ENCODE data around the gene NR1H2. TPM values are rescaled to one million over a fixed set of nuclear protein-coding genes. Genes with fewer than 3 reads are reported as not detected.
A peak's percentile ranks its signal among the peaks of the same experiment; 100 is the strongest.
"Not testable (repeated sequence)": the region's sequence is repeated elsewhere in the genome, so short reads cannot be mapped to it uniquely, and the experiment has no call there.

NR1H2 gene
- total RNA-seq = 10 to 100 TPM; 50.3 to 53.6 TPM

- H3K27me3 Mint-ChIP-seq = no peaks in the 10 kb centered on the region
Measured at GRCh38 chr19:50376166-50377050, at the start of gene NR1H2. Gene NR1H2, plus strand, starts transcription at chr19:50376457. Its CDS starts 1,149 bp downstream, at chr19:50377606.

DNA sequence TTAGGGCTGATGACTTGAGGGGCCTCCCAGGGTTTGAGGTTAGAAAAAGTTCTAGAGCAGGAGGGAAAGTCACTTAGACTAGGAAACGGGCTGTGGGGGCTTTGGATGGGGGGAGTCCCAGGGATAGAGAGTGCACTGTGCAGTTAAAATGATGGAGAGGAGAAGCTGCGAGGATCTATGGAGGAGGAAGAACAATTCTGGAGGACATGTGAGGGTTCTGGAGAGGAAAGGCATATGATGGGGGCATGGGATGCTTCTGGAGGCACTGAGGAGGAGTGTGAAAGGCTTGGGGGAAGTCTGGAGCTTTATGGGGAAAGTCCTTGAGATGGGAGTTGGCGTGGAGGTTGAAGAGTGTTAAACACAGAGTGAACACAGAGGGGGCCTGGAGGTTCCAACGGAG lies 49.2 kb upstream of the NR1H2 start:
- no peak for DNase-seq
- POLR2A ChIA-PET = no interaction called here
- Mint-ChIP-seq H3K27ac (peak overlapping the region; percentile 26), H3K4me1 (peaks cover 45% of the 10 kb centered on the region), H3K36me3 (ENCODE audit: low read depth) (peaks cover 16% of the 10 kb centered on the region), H3K9me3 (ENCODE audit: low read depth) (no peaks in the 10 kb centered on the region), H3K27me3 (peaks cover 29% of the 10 kb centered on the region), H3K4me3 (peak overlapping the region; percentile 63)
- intact Hi-C loops (cut with DNase I, micrococcal nuclease) = loop anchor here (5.0 kb wide), 2 partner anchors 75 to 340 kb away; no protein-coding TSS in a partner anchor
- CTCF ChIA-PET = no interaction called here
- ATAC-seq = no peak

More at GRCh38 chr19:50376166-50377050, at the start of gene NR1H2:
- ChIA-PET POLR2A (interaction anchor here (0.6 to 1.1 kb wide), 5 partner anchors 8 to 135 kb away, joined by 3 to 6 read pairs (median 5); no protein-coding TSS in a partner anchor), CTCF (interaction anchor here (0.5 to 2.8 kb wide), 5 partner anchors 12 to 51 kb away, joined by 3 to 11 read pairs (median 5); partner anchors contain the start of gene NAPSA)
- peaks cover 34% of the 10 kb centered on the region for H3K36me3 Mint-ChIP-seq (ENCODE audit: low read depth)
- peak within 1 kb of the TSS; percentile 89 for H3K4me3 Mint-ChIP-seq
- peak; percentile 97 for DNase-seq
- H3K4me1 Mint-ChIP-seq = peaks cover 21% of the 10 kb centered on the region
- ATAC-seq = peak; percentile 89
- no peaks in the 10 kb centered on the region for H3K9me3 Mint-ChIP-seq (ENCODE audit: low read depth)
- peak within 1 kb of the TSS; percentile 97 for H3K27ac Mint-ChIP-seq
- intact Hi-C loops (cut with DNase I, micrococcal nuclease) = loop anchor here (1.0 to 2.0 kb wide), 14 partner anchors 8 to 734 kb away; partner anchors contain the start of genes JOSD2 (in 2 of the 2), POLD1 (in 2 of the 2), AKT1S1 (in 1 of the 2) and ATF5 (in 1 of the 2)

GRCh38 chr19:50327461-50328223 lies 48.6 kb upstream of the NR1H2 start:
- H3K27ac Mint-ChIP-seq = peak overlapping the region; percentile 26
- H3K36me3 Mint-ChIP-seq (ENCODE audit: low read depth) = peaks cover 15% of the 10 kb centered on the region
- ChIA-PET POLR2A (interaction anchor here (1.5 kb wide), 1 partner anchor 12 kb away, joined by 3 read pairs; no protein-coding TSS in a partner anchor), CTCF (interaction anchor here (0.7 to 1.5 kb wide), 2 partner anchors 30 to 784 kb away, joined by 3 to 6 read pairs; no protein-coding TSS in a partner anchor)
- DNase-seq = peak; percentile 4
- H3K27me3 Mint-ChIP-seq = peaks cover 31% of the 10 kb centered on the region
- H3K4me3 Mint-ChIP-seq = peak overlapping the region; percentile 63
- intact Hi-C loops (cut with DNase I, micrococcal nuclease) = loop anchor here (1.0 to 5.0 kb wide), 3 partner anchors 75 to 340 kb away; no protein-coding TSS in a partner anchor
- no peaks in the 10 kb centered on the region for H3K9me3 Mint-ChIP-seq (ENCODE audit: low read depth)
- peaks cover 51% of the 10 kb centered on the region for H3K4me1 Mint-ChIP-seq
- ATAC-seq = no peak

DNA sequence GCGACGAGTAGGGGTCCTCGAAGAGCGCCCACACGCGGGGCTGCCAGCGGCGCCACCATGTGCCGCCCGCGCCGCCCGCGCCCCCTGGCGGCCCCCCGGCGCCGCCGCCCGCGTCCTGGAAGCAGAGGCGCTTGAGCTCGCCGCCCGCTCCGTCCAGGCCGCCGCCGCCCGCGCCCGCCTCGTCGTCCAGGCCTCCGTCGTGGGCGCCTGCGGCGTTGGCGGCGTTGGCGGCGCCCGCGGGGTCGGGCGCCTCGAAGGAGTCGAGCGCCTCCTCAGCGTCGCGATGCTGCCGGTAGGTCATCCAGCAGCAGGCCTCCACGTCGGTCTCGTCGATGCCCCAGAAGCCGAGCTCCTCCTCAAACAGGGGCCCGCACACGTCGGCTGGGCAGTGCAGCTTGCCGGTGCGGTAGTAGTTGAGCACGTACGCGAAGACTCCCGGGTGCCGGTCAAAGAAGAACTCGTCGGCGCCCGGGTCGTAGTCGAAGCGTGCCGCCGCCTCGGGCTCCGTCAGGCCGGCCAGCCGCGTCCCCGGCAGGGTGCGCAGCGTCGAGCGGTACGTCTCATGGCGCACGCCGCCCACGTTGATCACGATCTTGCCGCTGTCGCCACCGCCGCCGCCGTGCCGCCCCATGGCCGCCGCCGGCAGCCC lies 47.9 kb upstream of the NR1H2 start:
- ChIA-PET CTCF (interaction anchor here (0.7 to 1.5 kb wide), 3 partner anchors 29 to 784 kb away, joined by 3 to 6 read pairs (median 5); no protein-coding TSS in a partner anchor), POLR2A (interaction anchor here (1.5 kb wide), 1 partner anchor 12 kb away, joined by 3 read pairs; no protein-coding TSS in a partner anchor)
- Mint-ChIP-seq H3K9me3 (ENCODE audit: low read depth) (no peaks in the 10 kb centered on the region), H3K27ac (no peak overlapping the region), H3K4me1 (peaks cover 54% of the 10 kb centered on the region), H3K36me3 (ENCODE audit: low read depth) (peaks cover 12% of the 10 kb centered on the region), H3K4me3 (peak overlapping the region; percentile 46), H3K27me3 (peaks cover 33% of the 10 kb centered on the region)
- intact Hi-C loops (cut with DNase I, micrococcal nuclease) = loop anchor here (1.0 to 5.0 kb wide), 3 partner anchors 76 to 341 kb away; no protein-coding TSS in a partner anchor
- DNase-seq (peak; percentile 76), ATAC-seq (no peak)

DNA sequence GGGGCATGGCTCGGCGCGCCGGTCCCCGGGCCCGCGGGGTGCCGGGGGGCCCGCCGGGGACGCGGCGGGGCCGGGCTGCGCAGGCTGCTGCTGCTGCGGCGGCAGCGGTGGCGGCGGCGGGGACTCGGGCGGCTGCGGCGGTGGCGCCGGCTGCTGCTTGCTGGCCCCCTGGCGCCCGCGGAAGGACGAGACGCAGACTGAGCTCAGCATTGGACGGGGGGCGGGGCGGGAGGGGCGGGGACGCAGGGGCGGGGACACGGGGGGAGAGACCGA lies 47.4 kb upstream of the NR1H2 start:
- Mint-ChIP-seq H3K9me3 (ENCODE audit: low read depth) (no peaks in the 10 kb centered on the region), H3K27ac (no peak overlapping the region), H3K4me3 (no peak overlapping the region), H3K36me3 (ENCODE audit: low read depth) (peaks cover 11% of the 10 kb centered on the region), H3K27me3 (peaks cover 33% of the 10 kb centered on the region), H3K4me1 (peaks cover 55% of the 10 kb centered on the region)
- ChIA-PET POLR2A (interaction anchor here (0.6 to 1.5 kb wide), 2 partner anchors 13 to 18 kb away, joined by 3 read pairs; no protein-coding TSS in a partner anchor), CTCF (interaction anchor here (1.0 to 1.5 kb wide), 4 partner anchors 10 to 74 kb away, joined by 3 to 6 read pairs (median 4); no protein-coding TSS in a partner anchor)
- intact Hi-C loops (cut with DNase I, micrococcal nuclease) = loop anchor here (1.0 to 5.0 kb wide), 8 partner anchors 28 to 475 kb away; partner anchors contain the start of genes JOSD2 (in 1 of the 2), NR1H2 (in 1 of the 2) and VRK3 (in 1 of the 2)
- ATAC-seq = no peak
- no peak for DNase-seq

DNA sequence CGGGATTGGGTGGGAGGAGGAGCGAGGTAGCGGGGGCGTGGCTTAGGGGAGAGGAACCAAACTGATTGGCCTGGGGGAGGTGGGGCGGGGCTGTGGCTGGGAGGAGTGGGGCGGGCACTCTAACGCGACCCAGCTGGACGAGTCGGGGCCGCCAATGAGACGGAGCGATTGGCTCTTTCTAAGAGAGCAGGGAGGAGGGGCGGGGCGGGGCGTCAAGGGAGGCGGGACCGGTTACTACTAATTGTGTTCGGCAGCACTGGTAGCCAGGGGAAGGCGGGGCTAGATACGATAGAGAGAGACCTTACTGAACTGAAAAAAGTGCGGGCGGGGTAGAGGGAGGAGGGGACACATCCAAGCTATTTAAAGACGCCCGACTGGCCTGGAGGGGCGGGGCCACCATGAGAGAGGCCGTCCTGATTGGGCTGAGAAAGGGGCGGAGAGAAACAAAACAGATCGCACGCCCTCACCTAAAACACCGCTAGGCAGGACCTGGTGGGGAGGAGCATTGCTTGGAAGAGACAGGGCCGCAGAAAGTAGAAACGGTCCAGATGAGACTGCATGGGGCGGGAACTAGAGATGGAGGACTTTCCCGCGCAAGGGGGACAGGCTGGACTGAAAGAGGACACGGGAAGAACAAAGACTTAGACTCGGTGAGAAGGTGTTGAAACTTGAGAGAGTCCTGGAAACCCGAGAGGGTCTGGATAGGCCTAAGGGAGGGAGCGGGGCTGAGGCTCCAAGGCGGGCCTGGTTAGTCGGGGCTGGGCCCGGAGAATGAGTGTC lies 46.9 kb upstream of the NR1H2 start, which contains the start of gene KCNC3:
Gene KCNC3, minus strand, starts transcription at position 232 of the 780 bp plus-strand sequence. CDS start 295 bp downstream, outside the sequence.
- POLR2A ChIA-PET = interaction anchor here (0.6 to 1.5 kb wide), 2 partner anchors 13 to 18 kb away, joined by 3 read pairs; no protein-coding TSS in a partner anchor
- CTCF ChIA-PET = interaction anchor here (1.0 to 1.5 kb wide), 4 partner anchors 10 to 75 kb away, joined by 3 to 6 read pairs (median 4); no protein-coding TSS in a partner anchor
- Mint-ChIP-seq H3K27me3 (peaks cover 33% of the 10 kb centered on the region), H3K27ac (peak within 1 kb of the TSS; percentile 86), H3K36me3 (ENCODE audit: low read depth) (peaks cover 13% of the 10 kb centered on the region), H3K4me3 (peak within 1 kb of the TSS; percentile 75), H3K9me3 (ENCODE audit: low read depth) (no peaks in the 10 kb centered on the region), H3K4me1 (peaks cover 59% of the 10 kb centered on the region)
- DNase-seq (peak; percentile 99), ATAC-seq (peak; percentile 67)
- intact Hi-C loops (cut with DNase I, micrococcal nuclease) = loop anchor here (1.0 to 5.0 kb wide), 7 partner anchors 28 to 475 kb away; partner anchors contain the start of genes JOSD2 (in 1 of the 2), NR1H2 (in 1 of the 2) and VRK3 (in 1 of the 2)

GRCh38 chr19:50329926-50330294 lies 46.3 kb upstream of the NR1H2 start:
- intact Hi-C loops (cut with DNase I, micrococcal nuclease) = loop anchor here (1.0 to 5.0 kb wide), 8 partner anchors 29 to 474 kb away; partner anchors contain the start of genes AKT1S1 (in 1 of the 2), JOSD2 (in 1 of the 2), NR1H2 (in 1 of the 2) and TBC1D17 (in 1 of the 2)
- Mint-ChIP-seq H3K4me1 (peaks cover 64% of the 10 kb centered on the region), H3K27ac (peak overlapping the region; percentile 86), H3K4me3 (peak overlapping the region; percentile 75), H3K27me3 (peaks cover 33% of the 10 kb centered on the region), H3K36me3 (ENCODE audit: low read depth) (peaks cover 18% of the 10 kb centered on the region)
- POLR2A ChIA-PET; ATAC-seq; H3K9me3 Mint-ChIP-seq (ENCODE audit: low read depth): not testable (repeated sequence)
- DNase-seq = peak; percentile 42
- CTCF ChIA-PET = interaction anchor here (0.8 to 1.0 kb wide), 3 partner anchors 11 to 1378 kb away, joined by 3 read pairs; no protein-coding TSS in a partner anchor

DNA sequence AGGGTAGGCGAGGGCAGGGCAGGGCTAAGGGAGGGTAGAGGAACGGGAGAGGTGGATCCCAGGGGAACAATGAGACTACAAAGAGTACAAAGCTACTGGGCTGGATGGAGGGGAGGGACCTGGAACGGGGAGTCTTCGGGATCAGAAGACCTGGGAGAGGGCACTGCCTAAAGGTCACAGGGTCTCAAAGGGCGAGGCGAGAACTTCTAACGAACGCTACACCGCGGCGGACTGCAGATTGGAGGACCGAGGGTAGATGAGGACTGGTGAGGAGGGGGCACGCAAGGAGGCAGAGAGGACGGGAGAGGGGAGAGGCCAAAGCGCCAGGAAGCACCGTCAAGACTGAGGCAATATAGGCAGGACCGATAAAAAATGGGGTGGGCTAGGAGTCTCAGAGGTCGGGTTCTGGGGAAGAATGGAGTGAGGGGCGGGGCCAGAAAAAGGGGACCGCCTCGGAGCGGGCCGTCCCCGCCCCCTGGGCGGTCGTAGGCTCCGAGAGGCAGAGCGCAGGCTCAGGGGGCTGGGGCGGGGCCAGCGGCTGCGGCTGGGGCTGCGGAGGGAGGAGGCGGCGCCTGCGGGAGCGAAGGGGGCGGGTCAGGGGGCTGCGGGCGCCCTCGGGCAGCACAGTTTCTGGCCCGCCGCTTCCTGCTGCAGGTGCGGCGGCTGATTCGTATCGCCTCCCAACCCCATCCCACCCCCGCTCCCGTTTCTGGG lies 45.7 kb upstream of the NR1H2 start:
- Mint-ChIP-seq H3K9me3 (ENCODE audit: low read depth) (no peaks in the 10 kb centered on the region), H3K27me3 (peaks cover 33% of the 10 kb centered on the region), H3K27ac (peak overlapping the region; percentile 62), H3K4me3 (peak overlapping the region; percentile 75), H3K4me1 (peaks cover 70% of the 10 kb centered on the region), H3K36me3 (ENCODE audit: low read depth) (peaks cover 18% of the 10 kb centered on the region)
- DNase-seq (peak; percentile 95), ATAC-seq (peak; percentile 44)
- CTCF ChIA-PET = interaction anchor here (0.6 to 0.8 kb wide), 2 partner anchors 394 to 1377 kb away, joined by 3 read pairs; no protein-coding TSS in a partner anchor
- POLR2A ChIA-PET = no interaction called here
- intact Hi-C loops (cut with DNase I, micrococcal nuclease) = loop anchor here in 1 of 2 experiments (5.0 kb wide), 1 partner anchor 453 kb away; the partner anchor contains the start of genes AKT1S1 and TBC1D17

All from activated CD4-positive, alpha-beta T cell treated with anti-CD3 and anti-CD28 coated beads for 36 hours (primary cell).